GM19395 (cell line): ENCODE measurements around the gene LDAH.

Source experiments
- ATAC-seq: cut with Tn5 transposase; IDR thresholded peaks from one replicate; pipeline ENCODE4 v1.9.1; 2021; ENCODE audit warnings: mild to moderate bottlenecking, moderate library complexity; ENCODE audit not compliant: unreplicated experiment

The LDAH gene

GRCh38 chr2:20822535-20823490 is at the start of gene LDAH:
LDAH (minus strand) TSS chr2:20823101; CDS start chr2:20801463, 21,638 bp downstream.
- ATAC-seq = peak; percentile 89

GRCh38 chr2:20868377-20868776 is 45.5 kb upstream of the LDAH start:
- ATAC-seq = peak; percentile 100

- ATAC-seq = no peak
Measured at GRCh38 chr2:20862850-20863249, 39.9 kb upstream of the LDAH start.

GRCh38 chr2:20855456-20855855 is 32.6 kb upstream of the LDAH start:
- no peak for ATAC-seq

GRCh38 chr2:20852670-20853069 is 29.8 kb upstream of the LDAH start:
- no peak for ATAC-seq

- no peak for ATAC-seq
Measured at GRCh38 chr2:20852139-20852538, 29.2 kb upstream of the LDAH start.

GRCh38 chr2:20844246-20844645 is 21.3 kb upstream of the LDAH start:
- ATAC-seq = no peak

GRCh38 chr2:20839052-20839451 is 16.2 kb upstream of the LDAH start:
- no peak for ATAC-seq

GRCh38 chr2:20838016-20838415 is 15.1 kb upstream of the LDAH start:
- ATAC-seq = no peak

GRCh38 chr2:20836521-20836920 is 13.6 kb upstream of the LDAH start:
- ATAC-seq = no peak

- no peak for ATAC-seq
Measured at GRCh38 chr2:20834331-20834730, 11.4 kb upstream of the LDAH start.

GRCh38 chr2:20832606-20833005 is 9.7 kb upstream of the LDAH start:
- ATAC-seq = no peak

- no peak for ATAC-seq
Measured at GRCh38 chr2:20829861-20830260, 7.0 kb upstream of the LDAH start.

GRCh38 chr2:20823917-20824316 is 1.0 kb upstream of the LDAH start:
- ATAC-seq = no peak

- ATAC-seq = no peak
Measured at GRCh38 chr2:20818820-20819219, 4.1 kb downstream of the LDAH start.

GRCh38 chr2:20815216-20815615 is 7.7 kb downstream of the LDAH start:
- no peak for ATAC-seq

- no peak for ATAC-seq
Measured at GRCh38 chr2:20812779-20813178, 10.1 kb downstream of the LDAH start.

- no peak for ATAC-seq
Measured at GRCh38 chr2:20806286-20806685, 16.6 kb downstream of the LDAH start.

- ATAC-seq = no peak
Measured at GRCh38 chr2:20803974-20804373, 18.9 kb downstream of the LDAH start.

GRCh38 chr2:20803226-20803682 is 19.6 kb downstream of the LDAH start:
- no peak for ATAC-seq

- ATAC-seq = peak; percentile 63
Measured at GRCh38 chr2:20797096-20797495, 25.8 kb downstream of the LDAH start.

GRCh38 chr2:20796374-20796791 is 26.5 kb downstream of the LDAH start:
- ATAC-seq = peak; percentile 61
